Suprapubic skin (tissue), 4 donors: ENCODE measurements around the gene COPS9.

Experiments
- CTCF ChIP-seq, 2 donors: fragments of 200-600 bp in 1 of 2; fragments of 450-650 bp in 1 of 2; sonication (generic) in 1 of 2; IDR thresholded peaks; one replicate each; pipeline ENCODE4 v1.5.1; 2016 to 2019; ENCODE audit warnings: antibody characterized with exemption in 2 of 2, mild to moderate bottlenecking in 1 of 2, moderate library complexity in 1 of 2
- EP300 ChIP-seq: sonication (generic); formaldehyde crosslinking; IDR thresholded peaks from one replicate; pipeline ENCODE4 v1.6.1; 2017; ENCODE audit warnings: antibody characterized with exemption
- POLR2AphosphoS5 ChIP-seq, 3 donors: sonication (generic); formaldehyde crosslinking; IDR thresholded peaks; one replicate each; pipeline ENCODE4 v1.6.1; 2017; ENCODE audit warnings: antibody characterized with exemption in 3 of 3

GRCh38 chr2:240160291-240161086 is 24.4 kb upstream of the COPS9 start:
- no peak for TF ChIP-seq CTCF (IDR thresholded peaks at IDR 0.05)
- TF ChIP-seq EP300, result no peak
- no peak for TF ChIP-seq POLR2AphosphoS5 (IDR thresholded peaks at IDR 0.05)
